Neural progenitor cell (in vitro differentiated cells): ENCODE measurements around the gene ZNF844.

ENCODE experiments used
- CTCF ChIP-seq: fragments of 200-600 bp; sonication (generic); IDR thresholded peaks from 2 replicates; pipeline ENCODE4 v1.5.1; 2017; ENCODE audit warnings: antibody characterized with exemption, mild to moderate bottlenecking
- EZH2 ChIP-seq: fragments of 200-600 bp; sonication (generic); IDR thresholded peaks from 2 replicates; pipeline ENCODE4 v1.6.1; 2017; ENCODE audit warnings: antibody characterized with exemption, mild to moderate bottlenecking, moderate library complexity

- TF ChIP-seq CTCF (no peak), EZH2 (no peak)
Observed at GRCh38 chr19:12052091-12052496, 12.4 kb upstream of the ZNF844 start.
